Stimulated activated CD8-positive, alpha-beta memory T cell treated with anti-CD3 and anti-CD28 coated beads, Interleukin-7, amount 100 ng/mL, for 24 hours (primary cell): ENCODE data around the gene PAM16.

Experiments
- DNase-seq: peaks from one replicate; pipeline ENCODE4 v3.0.0-alpha.2; 2020; ENCODE audit warnings: low read depth

PAM16 gene

DNA sequence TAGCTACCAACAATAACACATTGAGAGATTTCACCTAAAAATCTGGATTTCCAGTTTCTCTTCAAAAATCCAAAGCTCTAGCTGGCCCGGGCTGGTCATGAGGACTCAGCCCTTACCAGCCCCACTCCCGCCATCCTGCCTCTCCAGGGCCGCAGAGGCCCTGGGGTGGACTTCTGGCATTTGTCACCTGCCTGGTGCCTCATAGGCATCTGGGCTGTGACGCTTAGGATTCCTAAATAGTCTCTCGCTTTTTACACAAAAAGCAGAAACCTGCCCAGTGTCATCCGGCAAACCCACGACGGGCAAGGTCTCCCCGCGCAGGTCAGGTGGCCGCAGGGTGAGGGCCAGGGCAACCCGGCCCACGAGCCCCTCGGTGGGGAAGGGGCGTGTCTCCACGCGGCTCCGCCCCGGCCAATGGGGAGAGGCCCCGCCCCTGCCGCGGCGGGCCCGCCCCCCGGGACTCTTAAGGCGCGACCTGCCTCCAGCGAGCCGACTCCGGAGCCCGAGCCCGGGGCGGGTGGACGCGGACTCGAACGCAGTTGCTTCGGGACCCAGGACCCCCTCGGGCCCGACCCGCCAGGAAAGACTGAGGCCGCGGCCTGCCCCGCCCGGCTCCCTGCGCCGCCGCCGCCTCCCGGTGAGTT lies 20.4 kb upstream of the PAM16 start, which contains the start of gene VASN:
Gene VASN (plus strand): TSS at position 492 of the 644 bp plus-strand sequence. CDS start 9,030 bp downstream, outside the sequence.
- peak; percentile 40 for DNase-seq

DNA sequence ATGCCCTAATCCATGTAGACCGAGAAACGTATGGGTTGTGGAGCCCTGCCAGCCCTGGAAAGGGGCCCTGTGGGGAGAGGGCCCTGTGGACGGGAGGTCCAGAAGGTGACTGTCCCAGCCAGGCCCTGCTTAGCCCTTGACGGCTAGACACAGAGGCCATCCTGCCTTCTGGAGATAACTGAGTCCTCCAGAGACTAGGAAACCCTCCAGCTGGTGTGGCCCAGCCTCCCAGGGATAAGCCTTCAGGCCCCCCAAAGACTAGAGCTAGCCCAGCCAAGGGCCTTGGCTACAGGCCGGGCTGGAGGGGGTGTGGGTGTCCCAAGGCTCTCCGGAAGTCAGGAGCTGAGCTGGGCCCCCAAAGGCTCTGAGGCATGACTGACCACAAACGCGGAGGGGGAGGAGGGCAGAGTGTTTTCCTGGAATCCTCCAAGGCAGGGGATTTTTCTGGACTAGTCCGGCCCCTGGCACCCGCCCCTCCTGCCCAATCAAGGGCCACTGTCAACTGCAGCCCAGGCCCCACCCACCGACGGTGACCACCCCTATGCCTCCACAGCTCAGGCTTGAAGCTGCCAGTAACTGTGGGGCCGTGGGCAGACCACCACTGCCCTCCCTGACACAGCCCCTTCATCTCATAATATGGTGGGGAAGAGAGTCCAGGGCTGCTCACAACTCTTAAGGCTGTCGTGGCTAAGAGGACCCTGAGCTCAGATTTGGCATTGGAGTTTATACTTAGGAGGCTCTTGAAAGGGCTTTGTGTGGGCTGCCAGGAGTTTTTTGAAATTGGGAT lies 19.6 kb upstream of the PAM16 start:
- DNase-seq, result no peak

- DNase-seq, result no peak
Measured at GRCh38 chr16:4370151-4370550, 19.0 kb upstream of the PAM16 start.

GRCh38 chr16:4369007-4369733 lies 18.0 kb upstream of the PAM16 start:
- DNase-seq, result no peak

DNA sequence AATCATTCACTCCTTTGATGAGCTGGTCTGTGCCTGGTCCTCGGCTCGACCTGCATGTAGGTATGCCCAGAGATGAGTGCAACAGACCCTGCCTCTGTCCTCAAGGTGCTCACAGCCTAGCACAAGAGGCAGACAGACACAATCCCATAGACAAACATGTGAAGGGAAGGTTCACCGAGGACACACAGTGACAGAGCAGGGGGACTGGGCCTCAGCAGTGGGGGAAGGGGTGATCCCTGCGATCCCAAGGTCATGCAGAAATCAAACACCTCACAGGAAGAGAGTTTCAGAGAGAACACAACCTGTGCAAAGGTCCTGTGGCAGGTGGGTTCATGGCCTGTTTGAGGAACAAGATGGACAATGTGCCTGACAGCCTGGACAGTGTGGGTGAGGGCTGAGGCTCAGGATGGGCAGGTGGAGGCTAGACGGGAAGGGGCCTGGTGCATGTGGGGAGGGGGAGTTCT lies 16.3 kb upstream of the PAM16 start:
- no peak for DNase-seq

DNA sequence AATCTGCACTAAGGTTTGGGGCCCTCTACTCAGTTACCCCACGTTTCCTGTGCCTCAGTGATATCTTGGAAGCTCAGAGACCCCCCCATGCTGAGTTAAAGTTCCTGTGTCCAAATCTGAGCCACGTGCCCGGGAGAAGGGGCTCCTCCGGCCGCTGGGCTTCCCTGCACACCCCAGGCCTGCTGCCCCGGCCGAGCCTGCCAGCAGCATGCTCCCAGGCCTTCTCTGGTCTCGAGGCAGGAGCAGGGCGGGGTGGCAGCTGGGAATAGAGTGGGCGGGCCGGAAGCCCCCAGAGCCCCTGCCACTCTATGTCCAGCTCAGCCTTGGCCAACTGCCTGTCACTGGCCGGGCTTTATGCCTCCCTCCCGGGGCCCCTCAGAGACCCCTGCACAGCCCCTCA lies 14.9 kb upstream of the PAM16 start:
- no peak for DNase-seq

DNA sequence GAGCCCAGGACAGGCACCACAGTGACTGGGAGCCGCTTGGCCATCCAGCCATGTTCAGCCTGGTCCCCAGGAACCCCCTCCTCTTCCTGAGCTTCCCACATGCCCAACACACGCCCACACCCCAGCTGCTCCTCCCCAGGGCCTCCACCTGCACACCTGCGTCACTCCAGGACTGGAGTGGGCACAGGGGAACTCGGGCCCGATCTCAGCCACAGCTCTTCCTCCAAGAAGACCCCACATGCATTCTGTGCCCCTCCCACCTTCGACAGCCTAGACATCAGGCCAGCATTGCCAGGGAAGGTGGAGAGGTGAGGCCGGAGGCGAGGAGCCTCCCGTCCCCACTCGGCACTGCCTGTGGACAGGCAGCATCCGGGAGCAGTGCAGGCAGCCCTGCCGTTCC lies 14.5 kb upstream of the PAM16 start:
- no peak for DNase-seq

GRCh38 chr16:4365014-4365406 lies 13.9 kb upstream of the PAM16 start:
- DNase-seq, result no peak

- DNase-seq, result no peak
Measured at GRCh38 chr16:4364196-4365013, 13.3 kb upstream of the PAM16 start.

DNA sequence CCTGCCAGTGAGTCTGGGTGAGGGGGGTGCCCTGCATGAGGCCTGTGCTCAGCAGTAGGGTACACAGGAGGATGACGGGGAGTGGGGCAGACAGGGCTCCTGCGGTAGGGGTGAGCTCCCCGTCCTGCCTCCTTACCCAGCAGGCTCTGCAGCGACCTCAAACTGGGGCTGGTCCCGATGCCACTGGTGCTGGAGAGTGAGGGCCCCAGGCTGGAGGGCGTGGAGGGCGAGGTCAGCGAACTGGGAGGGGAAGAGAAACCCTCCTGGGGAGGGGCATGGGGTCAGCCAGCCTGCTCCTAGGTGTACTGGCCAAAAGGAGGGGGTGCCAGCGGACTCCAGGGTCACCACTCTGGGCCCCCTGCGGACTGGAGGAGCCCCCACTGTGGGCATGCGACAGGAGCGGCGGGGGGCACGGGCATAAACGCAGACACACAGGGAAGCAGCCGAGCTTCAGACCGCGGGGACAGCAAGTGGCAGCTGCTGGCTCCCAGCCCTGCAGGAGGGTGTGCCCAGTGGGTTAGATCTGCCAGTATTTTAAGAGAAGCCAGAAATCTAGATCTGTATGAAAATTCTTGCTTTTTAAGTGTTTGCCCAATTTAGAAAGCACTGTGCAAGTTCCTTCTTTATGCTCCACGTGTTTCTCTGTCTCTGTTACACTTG lies 11.5 kb upstream of the PAM16 start:
- no peak for DNase-seq

DNA sequence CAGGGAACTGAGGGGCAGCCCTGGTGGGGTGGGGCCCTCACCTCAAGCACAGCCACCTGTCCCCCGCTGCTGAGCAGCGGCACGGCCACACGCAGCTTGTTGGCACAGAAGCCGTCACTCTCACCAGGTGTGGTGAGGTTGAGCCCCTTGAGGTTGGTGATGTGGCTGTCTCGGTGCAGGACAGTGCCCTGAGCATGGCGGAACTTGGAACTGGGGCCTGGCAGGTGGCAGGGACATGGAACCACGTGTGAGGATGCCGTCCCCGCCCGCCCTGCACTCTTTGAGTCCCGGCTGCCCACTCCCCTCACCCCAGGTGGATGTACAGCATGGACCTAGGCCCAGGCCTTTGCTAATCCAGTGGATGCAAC lies 10.8 kb upstream of the PAM16 start:
- no peak for DNase-seq

- DNase-seq, result no peak
Measured at GRCh38 chr16:4361033-4361943, 10.2 kb upstream of the PAM16 start.

DNA sequence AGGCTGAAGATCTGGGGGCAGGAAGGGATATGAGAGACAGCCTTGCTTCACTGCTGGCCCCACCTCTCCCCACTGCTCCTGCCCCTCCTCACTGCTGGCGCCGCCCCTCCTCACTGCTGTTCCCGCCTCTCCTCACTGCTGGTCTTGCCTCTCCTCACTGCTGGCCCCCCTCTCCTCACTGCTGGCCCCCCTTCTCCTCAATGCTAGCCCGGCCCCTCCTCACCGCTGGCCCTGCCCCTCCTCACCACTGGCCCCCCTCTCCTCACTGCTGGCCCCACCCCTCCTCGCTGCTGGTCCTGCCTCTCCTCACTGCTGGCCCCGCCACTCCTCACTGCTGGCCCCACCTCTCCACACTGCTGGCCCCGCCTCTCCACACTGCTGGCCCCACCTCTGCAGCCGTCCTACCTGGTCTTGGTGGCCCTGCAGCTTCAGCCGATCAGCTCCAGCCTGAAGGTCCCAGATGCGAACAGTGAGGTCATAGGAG lies 9.5 kb upstream of the PAM16 start:
- DNase-seq, result no peak

GRCh38 chr16:4359914-4360313 lies 8.8 kb upstream of the PAM16 start:
- DNase-seq, result no peak

- peak; percentile 53 for DNase-seq
Measured at GRCh38 chr16:4358831-4359561, 7.9 kb upstream of the PAM16 start.

- no peak for DNase-seq
Measured at GRCh38 chr16:4358236-4358635, 7.1 kb upstream of the PAM16 start.

DNA sequence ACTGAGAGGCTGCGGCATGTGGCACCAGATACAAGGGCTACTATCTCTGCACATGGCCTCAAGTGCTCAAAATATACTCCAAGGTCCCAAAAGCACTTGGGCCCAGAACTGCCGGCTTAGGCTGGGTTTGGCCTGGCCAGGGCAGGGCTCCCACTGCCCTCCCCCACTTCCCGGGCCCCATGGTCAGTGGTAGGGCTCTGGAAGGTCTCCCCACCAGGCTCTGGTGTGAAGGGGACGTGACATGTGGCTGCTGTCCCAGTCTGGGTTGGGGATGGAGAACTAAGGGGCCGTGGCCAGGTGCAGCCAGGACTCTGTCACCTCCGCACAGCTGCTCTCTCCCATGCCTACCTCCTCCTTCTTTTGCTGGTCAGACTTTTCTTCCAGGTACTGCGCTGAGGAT lies 5.7 kb upstream of the PAM16 start:
- no peak for DNase-seq

- DNase-seq, result no peak
Measured at GRCh38 chr16:4354512-4355409, 3.6 kb upstream of the PAM16 start.

DNA sequence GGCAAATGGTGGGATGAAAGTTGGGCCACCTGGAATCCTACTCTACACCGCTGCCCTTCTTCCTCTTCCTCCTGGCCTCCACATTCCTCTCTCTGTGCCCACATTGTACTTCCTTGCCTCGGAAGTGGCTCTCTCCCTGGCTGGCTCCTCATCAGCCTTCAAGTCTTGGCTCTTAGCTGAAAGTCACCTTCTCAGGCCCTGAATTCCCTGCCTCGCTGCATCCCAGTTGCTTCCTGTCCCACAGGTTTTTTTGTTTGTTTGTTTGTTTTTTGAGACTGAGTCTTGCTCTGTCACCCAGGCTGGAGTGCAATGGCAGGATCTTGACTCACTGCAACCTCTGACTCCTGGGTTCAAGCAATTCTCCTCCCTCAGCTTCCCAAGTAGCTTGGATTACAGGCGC lies 2.6 kb upstream of the PAM16 start:
- no peak for DNase-seq
